Chondrocyte (in vitro differentiated cells): ENCODE measurements around the gene SFSWAP. TPM values are rescaled to one million over a fixed set of nuclear protein-coding genes. Genes with fewer than 3 reads are reported as not detected.
"Not testable (repeated sequence)": the region's sequence is repeated elsewhere in the genome, so short reads cannot be mapped to it uniquely, and the experiment has no call there.

Experiments
- DNase-seq: peaks from one replicate; pipeline ENCODE4 v3.0.0; 2021; ENCODE audit warnings: mixed read lengths, low spot score
- H3K27ac Mint-ChIP-seq: one replicate; pipeline ENCODE4 v1.8.0; 2021; ENCODE audit warnings: mild to moderate bottlenecking, moderate library complexity, mixed read lengths; ENCODE audit not compliant: unreplicated experiment
- H3K27me3 Mint-ChIP-seq: 2 replicates; pipeline ENCODE4 v1.8.0; 2021; ENCODE audit warnings: low read depth, mixed read lengths
- H3K36me3 Mint-ChIP-seq: 2 replicates; pipeline ENCODE4 v1.8.0; 2021; ENCODE audit warnings: low read depth, mixed read lengths
- H3K4me1 Mint-ChIP-seq: 2 replicates; pipeline ENCODE4 v1.8.0; 2021; ENCODE audit warnings: low read depth, mild to moderate bottlenecking, mixed read lengths
- H3K4me3 Mint-ChIP-seq: one replicate; pipeline ENCODE4 v1.8.0; 2021; ENCODE audit warnings: mild to moderate bottlenecking, moderate library complexity, mixed read lengths; ENCODE audit not compliant: unreplicated experiment
- H3K9me3 Mint-ChIP-seq: 2 replicates; pipeline ENCODE4 v1.8.0; 2021; ENCODE audit warnings: low read depth, mixed read lengths
- long read RNA-seq: library from polyadenylated mRNA; stranded (forward); transcript quantifications from one replicate; pipeline ENCODE4 v2.0.0, GENCODE V29; 2021
- total RNA-seq: library from RNA; stranded (reverse); gene quantifications from 3 replicates; pipeline ENCODE4 v1.2.1, GENCODE V29; 2021
- TF ChIP-seq, protein P1 (sequence below): fragments of 200-600 bp; sonication (generic); IDR thresholded peaks from 2 replicates; pipeline ENCODE4 v1.5.0; 2021; ENCODE audit warnings: antibody characterized with exemption, mild to moderate bottlenecking, moderate library complexity

Gene SFSWAP
- 32.5 to 38.8 TPM (median 33.0 TPM) in 3 replicates for total RNA-seq
- long read RNA-seq, transcript SFSWAP-201 (18 exons, 3,246 nt) = major isoform, 11 of 18 reads
- long read RNA-seq, partial matches to known transcripts = 5 of 18 reads
- long read RNA-seq, other reads (novel, unspliced or antisense) = 2 of 18 reads

DNA sequence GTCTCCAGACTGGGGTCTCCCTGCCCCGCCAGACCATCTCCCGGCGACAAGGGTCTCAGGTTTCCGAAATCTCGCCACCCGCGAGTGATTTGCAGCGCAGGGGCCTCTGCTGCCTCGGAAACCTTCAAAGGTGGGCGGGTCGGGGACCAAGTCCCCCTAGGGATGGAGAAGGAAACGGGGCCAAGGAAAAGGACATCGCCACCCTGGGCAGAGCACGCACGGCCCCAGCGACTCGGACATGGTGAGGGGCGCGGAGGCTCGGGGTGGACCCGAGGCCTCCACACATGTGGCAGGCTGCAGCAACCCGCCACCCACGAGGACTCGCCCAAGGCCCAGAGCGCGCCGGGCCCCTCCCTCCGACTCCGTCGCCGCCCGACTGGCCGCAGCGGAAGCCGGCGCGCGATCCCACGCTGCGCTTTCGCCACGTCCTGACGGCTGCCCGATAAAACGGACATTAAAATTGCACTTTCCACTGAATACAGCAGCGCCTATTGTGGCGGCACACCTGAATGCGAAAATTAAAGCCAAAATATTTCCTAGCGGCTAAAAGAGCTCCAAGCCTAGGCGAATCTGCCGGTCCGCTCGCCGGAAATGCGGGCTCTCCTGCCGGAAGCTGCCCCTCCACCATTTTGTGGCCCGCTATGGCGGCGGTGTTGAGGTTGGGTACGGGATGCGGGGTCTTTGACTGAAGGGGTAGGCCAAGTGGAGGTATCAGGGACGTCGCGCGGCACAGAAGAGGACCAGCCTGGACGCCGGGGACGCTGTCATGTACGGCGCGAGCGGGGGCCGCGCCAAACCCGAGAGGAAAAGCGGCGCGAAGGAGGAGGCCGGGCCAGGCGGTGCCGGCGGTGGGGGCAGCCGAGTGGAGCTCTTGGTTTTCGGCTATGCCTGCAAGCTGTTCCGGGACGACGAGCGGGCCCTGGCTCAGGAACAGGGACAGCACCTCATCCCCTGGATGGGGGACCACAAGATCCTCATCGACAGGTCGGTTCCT is at the start of gene SFSWAP:
Gene SFSWAP (plus strand): TSS at position 627 of the 994 bp plus-strand sequence. CDS start 140 bp downstream, at position 767.
- H3K27me3 Mint-ChIP-seq = no peaks in the 10 kb centered on the region
- peaks cover 12% of the 10 kb centered on the region for H3K36me3 Mint-ChIP-seq
- H3K9me3 Mint-ChIP-seq = peaks cover 9% of the 10 kb centered on the region
- H3K27ac Mint-ChIP-seq = peak within 1 kb of the TSS; percentile 99
- TF ChIP-seq, protein P1, sequence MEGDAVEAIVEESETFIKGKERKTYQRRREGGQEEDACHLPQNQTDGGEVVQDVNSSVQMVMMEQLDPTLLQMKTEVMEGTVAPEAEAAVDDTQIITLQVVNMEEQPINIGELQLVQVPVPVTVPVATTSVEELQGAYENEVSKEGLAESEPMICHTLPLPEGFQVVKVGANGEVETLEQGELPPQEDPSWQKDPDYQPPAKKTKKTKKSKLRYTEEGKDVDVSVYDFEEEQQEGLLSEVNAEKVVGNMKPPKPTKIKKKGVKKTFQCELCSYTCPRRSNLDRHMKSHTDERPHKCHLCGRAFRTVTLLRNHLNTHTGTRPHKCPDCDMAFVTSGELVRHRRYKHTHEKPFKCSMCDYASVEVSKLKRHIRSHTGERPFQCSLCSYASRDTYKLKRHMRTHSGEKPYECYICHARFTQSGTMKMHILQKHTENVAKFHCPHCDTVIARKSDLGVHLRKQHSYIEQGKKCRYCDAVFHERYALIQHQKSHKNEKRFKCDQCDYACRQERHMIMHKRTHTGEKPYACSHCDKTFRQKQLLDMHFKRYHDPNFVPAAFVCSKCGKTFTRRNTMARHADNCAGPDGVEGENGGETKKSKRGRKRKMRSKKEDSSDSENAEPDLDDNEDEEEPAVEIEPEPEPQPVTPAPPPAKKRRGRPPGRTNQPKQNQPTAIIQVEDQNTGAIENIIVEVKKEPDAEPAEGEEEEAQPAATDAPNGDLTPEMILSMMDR = peak; percentile 17
- DNase-seq = no peak
- H3K4me3 Mint-ChIP-seq = peak within 1 kb of the TSS; percentile 88
- peaks cover 27% of the 10 kb centered on the region for H3K4me1 Mint-ChIP-seq

DNA sequence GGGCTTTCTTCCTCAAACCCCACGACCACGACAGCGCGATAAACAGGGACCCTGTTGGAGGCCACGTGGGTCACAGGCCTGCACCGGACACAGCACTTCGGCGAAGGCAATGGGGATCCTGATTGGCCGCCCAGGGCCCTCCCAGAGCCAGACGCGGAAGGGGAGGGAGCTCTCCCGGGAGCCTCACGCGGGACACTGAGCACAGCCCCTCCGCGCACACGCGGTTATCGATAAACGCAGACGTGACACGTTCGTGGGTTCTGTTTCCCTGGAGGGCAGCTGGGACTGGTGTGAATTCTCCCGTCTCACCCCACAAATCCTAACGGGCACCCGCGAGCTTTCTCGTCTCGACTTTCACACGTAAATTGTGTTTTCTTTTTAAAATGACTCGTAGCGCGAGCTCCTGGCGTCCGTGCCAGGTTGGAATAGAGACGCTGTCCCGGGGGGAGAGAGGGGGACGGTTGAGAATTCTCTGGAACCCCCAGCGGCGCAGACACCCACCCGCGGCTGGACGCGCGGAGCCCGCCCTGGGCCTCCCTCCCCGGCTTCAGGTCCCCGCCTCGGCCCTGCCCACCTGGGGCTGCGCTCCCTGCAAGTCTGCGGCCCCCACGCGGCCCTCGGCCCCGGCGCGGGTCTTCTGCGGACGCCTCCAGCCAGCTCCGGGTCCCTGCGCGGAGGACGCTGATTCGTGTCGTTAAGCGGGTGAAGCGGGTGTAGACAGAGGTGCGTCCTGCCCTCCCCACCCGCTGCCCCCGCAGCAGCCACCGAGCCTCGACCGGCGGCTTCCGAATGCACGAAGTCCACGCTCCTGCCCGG is 49.5 kb upstream of the SFSWAP start:
- not testable (repeated sequence) for H3K27ac Mint-ChIP-seq, H3K36me3 Mint-ChIP-seq, DNase-seq, H3K4me1 Mint-ChIP-seq, H3K9me3 Mint-ChIP-seq, H3K4me3 Mint-ChIP-seq
- H3K27me3 Mint-ChIP-seq = peaks cover 13% of the 10 kb centered on the region

DNA sequence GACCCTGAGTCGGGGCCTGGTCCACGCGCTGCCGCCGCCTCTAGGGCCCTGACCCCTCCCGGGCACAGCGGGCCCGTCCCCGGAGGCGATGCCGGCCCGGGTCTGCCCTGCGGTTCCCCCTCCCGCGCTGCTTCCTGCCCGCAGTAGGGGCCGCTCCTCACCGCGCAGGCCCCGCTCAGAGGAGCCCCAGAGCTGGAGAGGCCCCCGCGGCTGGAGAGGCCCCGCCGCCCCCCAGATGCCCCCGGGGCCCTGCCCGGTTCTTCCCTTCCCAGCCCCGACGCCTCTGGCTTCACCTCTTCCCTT is 49.0 kb upstream of the SFSWAP start:
- H3K27me3 Mint-ChIP-seq = peaks cover 13% of the 10 kb centered on the region
- H3K9me3 Mint-ChIP-seq, H3K4me1 Mint-ChIP-seq, DNase-seq, H3K4me3 Mint-ChIP-seq, H3K36me3 Mint-ChIP-seq, H3K27ac Mint-ChIP-seq: not testable (repeated sequence)

DNA sequence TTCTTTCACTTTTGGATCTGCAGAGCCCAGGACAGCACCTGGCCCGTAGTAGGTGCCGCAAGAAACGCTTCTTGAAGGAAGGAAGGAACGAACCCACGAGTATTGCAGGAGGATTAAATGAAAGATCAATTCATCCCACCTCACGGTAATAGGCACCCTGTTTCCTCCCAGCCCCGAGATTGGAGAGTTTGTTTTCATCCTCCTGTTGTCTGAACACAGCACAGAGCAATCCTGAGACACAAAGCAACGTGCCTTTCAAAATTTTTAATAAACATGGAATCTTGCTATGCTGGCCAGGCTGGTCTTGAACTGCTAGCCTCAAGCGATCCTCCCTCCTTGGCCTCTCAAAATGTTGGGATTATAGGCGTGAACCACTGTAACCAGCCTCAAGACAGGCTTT is 48.5 kb upstream of the SFSWAP start:
- H3K4me1 Mint-ChIP-seq, H3K27ac Mint-ChIP-seq, H3K9me3 Mint-ChIP-seq, H3K36me3 Mint-ChIP-seq, H3K4me3 Mint-ChIP-seq: not testable (repeated sequence)
- peaks cover 13% of the 10 kb centered on the region for H3K27me3 Mint-ChIP-seq
- DNase-seq = peak; percentile 25

DNA sequence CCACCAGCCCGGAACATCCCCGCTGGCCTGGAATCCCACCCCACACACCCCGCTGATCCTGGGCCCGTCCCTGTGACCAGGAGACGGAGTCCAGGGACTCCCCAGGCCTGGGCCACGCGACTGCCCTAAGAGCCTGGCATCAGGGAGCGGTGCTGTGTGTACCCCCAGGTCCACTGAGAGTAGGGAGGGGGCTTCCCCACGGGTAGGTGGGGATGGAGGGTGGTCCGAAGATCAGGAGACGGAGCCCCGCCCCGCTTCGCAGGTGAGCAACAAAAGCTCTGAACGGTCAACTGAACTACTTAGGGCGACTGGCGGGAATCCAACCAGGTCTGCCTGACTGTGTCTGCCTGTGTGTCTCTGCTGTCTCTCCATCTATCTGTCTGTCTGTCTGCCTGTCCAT is 45.2 kb upstream of the SFSWAP start:
- not testable (repeated sequence) for H3K4me1 Mint-ChIP-seq, H3K36me3 Mint-ChIP-seq, H3K4me3 Mint-ChIP-seq, H3K9me3 Mint-ChIP-seq, H3K27ac Mint-ChIP-seq, DNase-seq
- H3K27me3 Mint-ChIP-seq = peaks cover 22% of the 10 kb centered on the region

DNA sequence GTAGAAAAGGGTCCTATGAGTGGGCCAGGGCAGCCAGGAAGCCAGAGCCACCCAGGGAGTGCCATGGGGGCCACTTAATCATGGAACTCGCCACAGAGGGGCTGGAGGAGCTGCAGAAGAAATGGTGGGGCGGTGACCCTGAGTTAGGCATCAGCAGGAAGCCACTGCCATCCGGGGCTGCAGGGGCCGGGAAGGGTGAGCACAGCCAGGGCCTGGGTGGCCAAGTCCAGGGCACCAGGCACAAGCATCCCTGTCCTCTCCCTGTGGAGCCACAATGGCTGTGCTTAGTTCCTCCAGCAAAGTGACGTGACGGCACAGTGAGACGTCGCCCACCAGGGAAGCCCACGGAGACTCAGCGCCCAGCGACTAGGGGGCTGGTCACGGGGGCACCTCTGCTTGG is 44.4 kb upstream of the SFSWAP start:
- not testable (repeated sequence) for H3K4me1 Mint-ChIP-seq, H3K27ac Mint-ChIP-seq, H3K36me3 Mint-ChIP-seq, H3K9me3 Mint-ChIP-seq, DNase-seq, H3K4me3 Mint-ChIP-seq
- H3K27me3 Mint-ChIP-seq = peaks cover 29% of the 10 kb centered on the region

DNA sequence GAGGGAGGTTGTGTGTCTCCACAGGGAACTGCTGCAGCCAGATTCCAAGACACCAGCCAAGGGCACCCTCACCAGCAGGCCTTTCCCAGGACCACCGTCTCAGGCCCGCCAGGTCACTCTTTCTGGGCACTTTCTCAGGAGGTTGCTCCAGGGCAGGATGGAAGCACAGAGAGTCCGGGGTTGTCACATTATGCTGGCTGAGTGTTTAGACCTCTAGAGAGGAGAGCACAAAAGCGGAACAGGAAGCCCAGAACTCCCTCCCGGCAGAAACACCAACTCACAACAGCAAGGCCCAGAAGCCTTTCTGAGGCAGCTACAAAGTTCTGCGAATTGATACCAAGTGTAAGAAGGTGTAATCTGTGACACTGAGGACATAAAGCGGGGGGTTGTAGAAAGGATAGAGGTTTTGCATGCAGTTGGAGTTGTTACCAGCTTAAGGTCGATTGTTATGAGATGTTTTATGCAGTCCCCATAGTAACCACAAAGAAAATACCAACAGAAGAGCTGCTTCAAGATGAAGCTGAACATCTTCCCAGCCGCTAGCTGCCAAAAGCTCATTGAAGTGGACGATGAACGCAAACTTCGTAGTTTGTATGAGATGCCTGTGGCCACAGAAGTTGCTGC is 43.8 kb upstream of the SFSWAP start:
- not testable (repeated sequence) for H3K36me3 Mint-ChIP-seq, DNase-seq, H3K4me1 Mint-ChIP-seq, H3K9me3 Mint-ChIP-seq, H3K4me3 Mint-ChIP-seq, H3K27ac Mint-ChIP-seq
- H3K27me3 Mint-ChIP-seq = peaks cover 29% of the 10 kb centered on the region

DNA sequence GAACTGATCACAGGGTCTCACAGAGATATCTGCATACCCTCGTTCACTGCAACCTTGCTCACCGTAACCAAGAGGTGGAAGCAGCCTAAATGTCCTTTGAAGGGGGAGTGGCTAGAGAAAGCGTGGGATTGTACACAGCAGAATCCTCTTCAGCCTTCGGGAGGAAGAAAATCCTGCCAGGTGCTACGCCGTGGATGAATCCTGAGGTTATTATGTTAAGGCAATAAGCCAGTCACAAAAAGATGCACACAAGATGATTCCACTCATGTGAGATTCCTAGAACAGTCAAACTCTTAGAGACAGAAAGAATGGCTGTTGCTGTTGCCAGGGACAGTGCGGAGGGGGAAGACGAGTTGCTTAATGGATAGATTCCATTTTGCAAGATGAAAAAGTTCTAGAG is 39.6 kb upstream of the SFSWAP start:
- Mint-ChIP-seq H3K4me1 (no peaks in the 10 kb centered on the region), H3K27me3 (peaks cover 27% of the 10 kb centered on the region), H3K36me3 (peaks cover 2% of the 10 kb centered on the region)

More for the DNA sequence above, 39.6 kb upstream of the SFSWAP start:
- TF ChIP-seq, protein P1 = no peak
- H3K4me3 Mint-ChIP-seq = no peak overlapping the region
- DNase-seq = no peak
- peaks cover 5% of the 10 kb centered on the region for H3K9me3 Mint-ChIP-seq
- H3K27ac Mint-ChIP-seq = no peak overlapping the region
